NCI-H510A (cell line): ENCODE results near the gene NCAPG.

Experiments used
- DNase-seq: peaks from one replicate; lab custom pipeline; 2025; lab: John Stamatoyannopoulos, UW

NCAPG gene

DNA sequence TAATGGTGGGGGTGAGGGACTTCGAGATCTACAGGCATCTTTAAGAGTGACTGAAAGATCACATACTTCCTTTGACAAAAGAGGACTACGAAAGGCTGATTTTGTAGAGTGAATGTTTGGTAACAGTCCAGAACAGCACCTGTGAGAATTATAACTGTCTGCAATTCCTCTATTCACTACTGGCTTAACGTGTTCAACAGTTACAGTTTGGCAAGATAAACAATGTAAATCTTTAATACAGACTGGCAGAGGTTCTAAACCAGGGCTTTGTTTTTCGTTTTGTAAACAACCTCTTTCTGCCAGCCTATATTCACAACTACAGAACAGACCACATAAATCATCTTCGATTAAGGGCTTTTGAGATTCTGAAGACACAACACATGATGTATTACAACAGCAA, 66.9 kb downstream of the NCAPG start:
- no peak for DNase-seq

GRCh38 chr4:17884063-17884462, 73.3 kb downstream of the NCAPG start:
- no peak for DNase-seq

DNA sequence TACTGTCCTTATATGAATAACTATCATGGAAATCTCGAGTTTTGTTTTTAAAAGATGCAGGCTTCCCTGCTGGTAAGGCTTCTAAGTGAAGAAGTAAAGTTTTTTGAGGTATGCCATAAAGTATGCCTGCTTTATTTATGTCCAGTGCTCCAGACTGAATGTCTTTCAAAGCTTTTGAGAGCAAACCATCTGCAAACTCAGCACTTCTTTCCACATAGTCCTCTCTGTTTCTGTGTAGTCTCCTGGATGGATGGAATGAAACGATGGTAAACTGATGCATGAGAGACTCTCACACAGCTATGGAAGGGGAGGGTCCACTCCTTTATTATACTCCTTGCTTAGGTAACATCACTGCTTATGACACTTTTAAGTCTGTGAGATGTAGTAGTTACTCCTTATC, 73.7 kb downstream of the NCAPG start:
- no peak for DNase-seq

- DNase-seq: no peak
These were observed 78.9 kb downstream of the NCAPG start for GRCh38 chr4:17889692-17890091.

GRCh38 chr4:17894421-17894820, 83.6 kb downstream of the NCAPG start:
- no peak for DNase-seq
